SK-N-SH treated with all-trans-retinoic acid at 6 μM for 48 hours (cell line): ENCODE results near the gene LAMC1.

ENCODE experiments used
- ATAC-seq: fragments of 200-7000 bp; cut with Tn5 transposase; 3 replicates; pipeline ENCODE4 v1.9.1; 2020; ENCODE audit warnings: mild to moderate bottlenecking, moderate library complexity
- ARNTL ChIP-seq: fragments of 450-650 bp; formaldehyde crosslinking; IDR thresholded peaks from 2 replicates; pipeline ENCODE4 v1.5.0; 2020; ENCODE audit warnings: low read depth, mild to moderate bottlenecking, moderate library complexity, borderline replicate concordance
- BACH2 ChIP-seq: fragments of 250-450 bp; sonication (Bioruptor Pico); IDR thresholded peaks from 2 replicates; pipeline ENCODE4 v1.9.0; 2021; ENCODE audit warnings: mild to moderate bottlenecking, borderline replicate concordance
- CSDC2 ChIP-seq: fragments of 250-450 bp; sonication (Bioruptor Pico); IDR thresholded peaks from 2 replicates; pipeline ENCODE4 v1.5.0; 2020; ENCODE audit warnings: mild to moderate bottlenecking, moderate library complexity
- CSRNP3 ChIP-seq: fragments of 250-450 bp; sonication (Bioruptor Pico); IDR thresholded peaks from 2 replicates; pipeline ENCODE4 v1.5.1; 2021; ENCODE audit warnings: mild to moderate bottlenecking, moderate library complexity
- ESRRG ChIP-seq: fragments of 250-450 bp; sonication (Bioruptor Pico); IDR thresholded peaks from 2 replicates; pipeline ENCODE4 v1.6.1; 2021; ENCODE audit warnings: mild to moderate bottlenecking
- GLIS3 ChIP-seq: fragments of 250-450 bp; sonication (Bioruptor Pico); IDR thresholded peaks from 2 replicates; pipeline ENCODE4 v1.5.0; 2020; ENCODE audit warnings: mild to moderate bottlenecking, moderate library complexity
- ISL1 ChIP-seq: fragments of 250-450 bp; sonication (Bioruptor Pico); IDR thresholded peaks from 2 replicates; pipeline ENCODE4 v2.1.2; 2022; ENCODE audit warnings: mild to moderate bottlenecking, moderate library complexity
- OSR1 ChIP-seq: fragments of 250-450 bp; sonication (Bioruptor Pico); IDR thresholded peaks from 2 replicates; pipeline ENCODE4 v1.8.0; 2022; ENCODE audit warnings: moderate library complexity, mild to moderate bottlenecking, inconsistent platforms
- PPARA ChIP-seq: fragments of 250-450 bp; sonication (Bioruptor Pico); IDR thresholded peaks from 2 replicates; pipeline ENCODE4 v1.5.0; 2020; ENCODE audit warnings: mild to moderate bottlenecking, borderline replicate concordance
- RARB ChIP-seq: fragments of 250-450 bp; sonication (Bioruptor Pico); IDR thresholded peaks from 2 replicates; pipeline ENCODE4 v1.8.0; 2021; ENCODE audit warnings: mild to moderate bottlenecking, moderate library complexity
- SNAI2 ChIP-seq: fragments of 250-450 bp; sonication (Bioruptor Pico); IDR thresholded peaks from 2 replicates; pipeline ENCODE4 v1.5.0; 2020; ENCODE audit warnings: mild to moderate bottlenecking, moderate library complexity
- TCF4 ChIP-seq: fragments of 250-450 bp; sonication (Bioruptor Pico); IDR thresholded peaks from 2 replicates; pipeline ENCODE4 v1.8.0; 2021; ENCODE audit warnings: mild to moderate bottlenecking, moderate library complexity, borderline replicate concordance
- TOX ChIP-seq: fragments of 250-450 bp; sonication (Bioruptor Pico); IDR thresholded peaks from 2 replicates; pipeline ENCODE4 v1.8.0; 2021; ENCODE audit warnings: mild to moderate bottlenecking, moderate library complexity, borderline replicate concordance
- TSHZ2 ChIP-seq: fragments of 250-450 bp; sonication (Bioruptor Pico); IDR thresholded peaks from 2 replicates; pipeline ENCODE4 v1.5.0; 2020; ENCODE audit warnings: mild to moderate bottlenecking, moderate library complexity
- ZC3H10 ChIP-seq: fragments of 250-450 bp; sonication (Bioruptor Pico); IDR thresholded peaks from 2 replicates; pipeline ENCODE4 v1.5.1; 2021; ENCODE audit warnings: mild to moderate bottlenecking, moderate library complexity
- ZFP3 ChIP-seq: fragments of 250-450 bp; sonication (Bioruptor Pico); IDR thresholded peaks from 2 replicates; pipeline ENCODE4 v1.5.0; 2020; ENCODE audit warnings: mild to moderate bottlenecking, moderate library complexity
- ZNF565 ChIP-seq: fragments of 450-650 bp; formaldehyde crosslinking; conservative IDR thresholded peaks from 2 replicates; pipeline ENCODE4 v1.5.0; 2020; ENCODE audit warnings: low read depth, mild to moderate bottlenecking, moderate library complexity
- ZNF70 ChIP-seq: fragments of 450-650 bp; formaldehyde crosslinking; IDR thresholded peaks from 2 replicates; pipeline ENCODE4 v1.5.0; 2020; ENCODE audit warnings: mild to moderate bottlenecking, moderate library complexity
- ZNF8 ChIP-seq: fragments of 450-650 bp; formaldehyde crosslinking; IDR thresholded peaks from 2 replicates; pipeline ENCODE4 v1.5.0; 2020; ENCODE audit warnings: mild to moderate bottlenecking, moderate library complexity
- TF ChIP-seq, protein P1 (sequence below): fragments of 250-450 bp; sonication (Bioruptor Pico); IDR thresholded peaks from 2 replicates; pipeline ENCODE4 v1.5.1; 2020; ENCODE audit warnings: low read depth, mild to moderate bottlenecking, moderate library complexity
- TF ChIP-seq, protein P2 (sequence below): fragments of 250-450 bp; sonication (Bioruptor Pico); IDR thresholded peaks from 2 replicates; pipeline ENCODE4 v1.8.0; 2021; ENCODE audit warnings: low read depth, mild to moderate bottlenecking, moderate library complexity, borderline replicate concordance

LAMC1 gene

DNA sequence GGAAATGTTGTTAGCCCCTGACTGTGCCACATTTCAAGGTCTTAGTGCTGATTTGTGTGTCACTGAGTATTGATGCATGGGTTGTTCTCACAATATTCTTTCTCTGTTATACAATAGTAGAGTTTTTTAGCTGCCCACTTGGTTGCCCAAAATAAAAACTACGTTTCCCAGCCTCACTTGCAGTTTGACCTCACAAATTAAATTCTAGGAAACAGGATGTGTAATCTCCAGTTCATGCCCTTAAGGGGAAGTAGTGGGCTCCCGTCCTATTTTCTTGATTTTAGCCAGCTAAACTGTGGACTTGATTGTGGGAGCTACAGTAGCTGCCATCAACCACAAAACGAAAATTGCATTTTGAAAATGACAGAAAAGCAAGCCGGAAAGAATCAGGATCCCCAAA lies 27.3 kb upstream of the LAMC1 start:
- no peak for TF ChIP-seq CSDC2 (CRISPR knock-in tag)
- no peak for TF ChIP-seq TSHZ2 (CRISPR knock-in tag)
- TF ChIP-seq ZNF8 (CRISPR knock-in tag), result no peak
- TF ChIP-seq RARB (CRISPR knock-in tag), result no peak
- no peak for TF ChIP-seq PPARA (CRISPR knock-in tag)
- no peak for TF ChIP-seq SNAI2
- TF ChIP-seq BACH2 (CRISPR knock-in tag), result no peak
- TF ChIP-seq OSR1 (CRISPR knock-in tag), result no peak
- TF ChIP-seq TCF4 (CRISPR knock-in tag), result no peak
- TF ChIP-seq ZNF70, result no peak
- no peak for TF ChIP-seq TOX (CRISPR knock-in tag)
- TF ChIP-seq, protein P1, sequence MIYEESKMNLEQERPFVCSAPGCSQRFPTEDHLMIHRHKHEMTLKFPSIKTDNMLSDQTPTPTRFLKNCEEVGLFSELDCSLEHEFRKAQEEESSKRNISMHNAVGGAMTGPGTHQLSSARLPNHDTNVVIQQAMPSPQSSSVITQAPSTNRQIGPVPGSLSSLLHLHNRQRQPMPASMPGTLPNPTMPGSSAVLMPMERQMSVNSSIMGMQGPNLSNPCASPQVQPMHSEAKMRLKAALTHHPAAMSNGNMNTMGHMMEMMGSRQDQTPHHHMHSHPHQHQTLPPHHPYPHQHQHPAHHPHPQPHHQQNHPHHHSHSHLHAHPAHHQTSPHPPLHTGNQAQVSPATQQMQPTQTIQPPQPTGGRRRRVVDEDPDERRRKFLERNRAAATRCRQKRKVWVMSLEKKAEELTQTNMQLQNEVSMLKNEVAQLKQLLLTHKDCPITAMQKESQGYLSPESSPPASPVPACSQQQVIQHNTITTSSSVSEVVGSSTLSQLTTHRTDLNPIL (CRISPR knock-in tag), result no peak
- TF ChIP-seq CSRNP3 (CRISPR knock-in tag), result no peak
- TF ChIP-seq ZFP3 (CRISPR knock-in tag), result no peak
- TF ChIP-seq GLIS3 (CRISPR knock-in tag), result no peak
- no peak for ATAC-seq

- no peak for ATAC-seq
- TF ChIP-seq, protein P1 (CRISPR knock-in tag), result no peak
- TF ChIP-seq PPARA (CRISPR knock-in tag) (no peak), ARNTL (CRISPR knock-in tag) (no peak), ESRRG (CRISPR knock-in tag) (no peak), TCF4 (CRISPR knock-in tag) (no peak), CSRNP3 (CRISPR knock-in tag) (no peak), RARB (CRISPR knock-in tag) (no peak), GLIS3 (CRISPR knock-in tag) (no peak), ZNF70 (no peak), ZFP3 (CRISPR knock-in tag) (no peak), ZC3H10 (CRISPR knock-in tag) (no peak), SNAI2 (no peak), BACH2 (CRISPR knock-in tag) (no peak), ZNF565 (no peak), CSDC2 (CRISPR knock-in tag) (no peak), ISL1 (CRISPR knock-in tag) (no peak), ZNF8 (CRISPR knock-in tag) (no peak), TSHZ2 (CRISPR knock-in tag) (no peak)
- TF ChIP-seq, protein P2, sequence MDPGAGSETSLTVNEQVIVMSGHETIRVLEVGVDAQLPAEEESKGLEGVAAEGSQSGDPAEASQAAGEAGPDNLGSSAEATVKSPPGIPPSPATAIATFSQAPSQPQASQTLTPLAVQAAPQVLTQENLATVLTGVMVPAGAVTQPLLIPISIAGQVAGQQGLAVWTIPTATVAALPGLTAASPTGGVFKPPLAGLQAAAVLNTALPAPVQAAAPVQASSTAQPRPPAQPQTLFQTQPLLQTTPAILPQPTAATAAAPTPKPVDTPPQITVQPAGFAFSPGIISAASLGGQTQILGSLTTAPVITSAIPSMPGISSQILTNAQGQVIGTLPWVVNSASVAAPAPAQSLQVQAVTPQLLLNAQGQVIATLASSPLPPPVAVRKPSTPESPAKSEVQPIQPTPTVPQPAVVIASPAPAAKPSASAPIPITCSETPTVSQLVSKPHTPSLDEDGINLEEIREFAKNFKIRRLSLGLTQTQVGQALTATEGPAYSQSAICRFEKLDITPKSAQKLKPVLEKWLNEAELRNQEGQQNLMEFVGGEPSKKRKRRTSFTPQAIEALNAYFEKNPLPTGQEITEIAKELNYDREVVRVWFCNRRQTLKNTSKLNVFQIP (CRISPR knock-in tag), result no peak
Observed at GRCh38 chr1:182996816-182997215, 26.4 kb upstream of the LAMC1 start.
